Measurements from ENCODE around the gene DEFB108B.
A peak's percentile ranks its signal among the peaks of the same experiment; 100 is the strongest.
"Not testable (repeated sequence)": the region's sequence is repeated elsewhere in the genome, so short reads cannot be mapped to it uniquely, and the experiment has no call there.

DEFB108B gene

DNA sequence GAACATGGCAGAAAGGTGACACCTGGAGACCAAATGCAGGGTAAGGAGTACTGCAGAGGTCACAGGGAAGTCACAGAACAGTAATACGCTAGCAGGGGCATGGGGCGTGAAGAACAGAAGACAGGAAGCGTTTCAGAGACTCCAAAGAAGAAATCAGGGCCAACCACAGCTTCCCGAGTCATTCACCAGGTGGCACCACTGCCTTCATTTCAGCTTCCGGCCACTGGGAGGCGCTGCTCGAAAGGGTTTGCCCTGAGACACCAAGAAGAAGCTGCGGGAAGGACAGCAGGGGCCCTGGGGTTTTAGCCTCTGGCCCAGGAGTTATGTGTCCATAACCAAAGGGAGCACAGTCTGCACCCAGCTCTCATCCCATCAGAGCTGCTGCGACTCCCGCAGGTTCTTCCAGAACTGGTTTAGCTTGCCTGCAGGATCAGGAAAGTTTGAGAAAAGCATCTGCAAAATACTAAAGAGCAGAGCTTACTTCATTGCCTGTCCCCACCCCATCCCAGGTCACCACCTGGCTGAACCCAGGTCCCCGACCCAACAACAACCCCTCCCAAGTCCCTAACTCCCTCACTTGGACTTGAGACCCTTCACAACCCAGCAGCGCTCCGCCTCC is 32.6 kb upstream of the DEFB108B start:
- not testable (repeated sequence) for H3K9me3 ChIP-seq (ENCODE audit: control insufficient read depth, insufficient read depth, low read length); H3K36me3 ChIP-seq (ENCODE audit: insufficient read depth, low read length); H3K9ac ChIP-seq (ENCODE audit: low read depth, low read length); H3K4me1 ChIP-seq (ENCODE audit: insufficient read depth, low read length)

GRCh38 chr11:71801026-71801425 is 32.0 kb upstream of the DEFB108B start:
- not testable (repeated sequence) for H3K9ac ChIP-seq (ENCODE audit: low read depth, low read length); H3K36me3 ChIP-seq (ENCODE audit: insufficient read depth, low read length); H3K4me1 ChIP-seq (ENCODE audit: insufficient read depth, low read length); H3K9me3 ChIP-seq (ENCODE audit: control insufficient read depth, insufficient read depth, low read length)

GRCh38 chr11:71802874-71803273 is 30.1 kb upstream of the DEFB108B start:
- not testable (repeated sequence) for H3K36me3 ChIP-seq (ENCODE audit: insufficient read depth, low read length); H3K4me1 ChIP-seq (ENCODE audit: insufficient read depth, low read length); H3K9me3 ChIP-seq (ENCODE audit: control insufficient read depth, insufficient read depth, low read length); H3K9ac ChIP-seq (ENCODE audit: low read depth, low read length)

DNA sequence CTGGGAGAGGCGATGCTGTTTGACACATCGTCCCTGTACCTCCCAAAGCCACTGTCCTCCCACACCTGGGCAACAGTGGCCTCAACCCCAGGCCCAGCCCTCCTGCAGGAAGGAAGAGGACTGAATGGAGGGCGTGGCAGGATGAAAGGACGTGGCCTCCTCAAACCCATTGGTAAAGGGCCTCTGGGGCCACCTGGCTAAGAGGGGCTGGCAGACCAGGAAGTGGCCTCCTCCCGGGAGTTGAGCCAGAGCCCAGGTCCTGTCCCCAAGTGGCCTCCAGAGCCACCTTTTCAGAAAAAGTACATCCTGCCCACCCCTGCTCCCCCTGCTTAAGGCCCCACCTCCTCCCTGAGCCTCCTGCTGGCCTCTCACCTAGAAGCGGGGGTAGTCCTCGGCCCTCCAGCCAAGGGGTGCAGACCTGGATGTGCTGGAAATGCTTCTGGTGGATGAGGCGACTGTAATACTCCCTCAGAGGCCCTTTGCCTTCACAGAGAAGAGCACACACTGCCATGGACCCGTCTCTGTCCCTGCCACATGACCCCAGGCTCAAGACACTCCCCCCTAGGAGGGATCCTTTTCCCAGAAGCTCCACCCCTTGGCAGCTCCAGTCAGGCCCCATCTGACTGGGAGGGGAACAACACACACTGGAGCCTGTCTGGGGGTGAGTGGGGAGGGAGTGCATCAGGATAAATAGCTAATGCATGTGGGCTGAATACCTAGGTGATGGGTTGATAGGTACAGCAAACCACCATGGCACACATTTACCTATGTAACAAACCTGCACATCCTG is 28.6 kb upstream of the DEFB108B start:
- not testable (repeated sequence) for H3K9ac ChIP-seq (ENCODE audit: low read depth, low read length); H3K9me3 ChIP-seq (ENCODE audit: control insufficient read depth, insufficient read depth, low read length); H3K36me3 ChIP-seq (ENCODE audit: insufficient read depth, low read length); H3K4me1 ChIP-seq (ENCODE audit: insufficient read depth, low read length)

- not testable (repeated sequence) for H3K4me1 ChIP-seq (ENCODE audit: insufficient read depth, low read length); H3K36me3 ChIP-seq (ENCODE audit: insufficient read depth, low read length)
Measured at GRCh38 chr11:71812529-71812928, 20.5 kb upstream of the DEFB108B start.

DNA sequence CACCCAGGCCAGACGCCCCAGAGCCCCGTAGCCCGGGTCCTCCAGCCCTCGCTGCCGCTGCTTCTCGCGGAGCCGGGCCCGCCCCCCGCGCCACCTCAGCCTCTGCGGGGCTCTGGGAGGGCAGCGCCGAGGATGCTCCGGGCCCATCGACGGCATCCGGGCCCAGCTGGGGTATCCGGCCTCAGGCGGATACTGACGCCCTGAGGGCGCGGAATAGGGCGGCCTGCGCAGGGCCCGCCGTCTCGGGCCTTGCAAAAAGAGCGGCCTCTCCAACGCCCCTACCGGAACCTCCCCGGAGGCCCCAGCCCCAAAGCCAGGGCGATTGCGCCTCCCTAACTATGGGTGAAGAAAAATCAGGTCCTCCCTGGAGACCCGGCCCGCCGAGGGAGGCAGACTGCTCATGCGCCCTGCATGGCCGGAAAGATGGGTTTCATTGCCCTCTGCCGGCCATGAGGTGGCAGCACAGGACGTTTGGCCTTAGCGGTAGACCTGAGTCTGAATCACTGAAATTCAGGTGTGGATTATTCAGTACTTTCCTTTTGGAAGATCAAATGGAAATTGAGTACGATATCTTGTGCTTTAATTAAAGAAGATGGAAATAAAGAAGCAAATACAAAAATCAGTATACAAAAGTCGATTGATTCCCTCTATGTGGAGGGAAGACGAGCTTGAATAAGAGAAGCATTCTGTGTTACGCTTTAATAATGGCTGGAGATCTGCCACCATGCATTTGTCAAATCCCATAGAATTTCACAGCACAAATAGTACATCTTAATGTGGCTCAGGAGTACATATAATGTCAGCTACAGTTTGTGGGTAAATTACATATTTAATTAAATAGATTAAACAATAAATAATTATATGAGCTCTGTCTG is 19.3 kb upstream of the DEFB108B start:
- not testable (repeated sequence) for H3K9me3 ChIP-seq (ENCODE audit: control insufficient read depth, insufficient read depth, low read length); H3K36me3 ChIP-seq (ENCODE audit: insufficient read depth, low read length); H3K4me1 ChIP-seq (ENCODE audit: insufficient read depth, low read length)
- peak overlapping the region; percentile 44; the same call in 1 of the 2 replicates for H3K9ac ChIP-seq (ENCODE audit: low read depth, low read length)

More at GRCh38 chr11:71812529-71812928, 20.5 kb upstream of the DEFB108B start:
- not testable (repeated sequence) for H3K9ac ChIP-seq (ENCODE audit: low read depth, low read length); H3K9me3 ChIP-seq (ENCODE audit: control insufficient read depth, insufficient read depth, low read length)

DNA sequence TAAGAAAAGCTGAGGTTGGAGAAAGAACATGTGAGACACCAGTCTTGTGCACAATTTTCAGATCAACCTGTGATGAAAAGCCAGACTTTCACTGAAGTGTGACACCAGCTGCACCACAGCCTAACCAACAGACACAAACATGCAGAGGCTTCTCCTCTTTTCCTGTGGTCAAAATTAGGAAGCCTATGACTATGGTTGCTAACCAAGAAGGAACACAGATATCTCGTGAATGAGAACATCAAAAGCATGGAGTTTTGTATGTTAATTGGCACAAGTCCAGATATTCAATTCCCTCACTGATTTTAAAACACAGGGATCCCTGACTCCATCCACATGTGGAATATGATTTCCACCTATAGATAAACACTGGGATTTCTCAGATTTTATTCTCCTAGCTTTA is 11.5 kb upstream of the DEFB108B start:
- not testable (repeated sequence) for H3K36me3 ChIP-seq (ENCODE audit: insufficient read depth, low read length); H3K9me3 ChIP-seq (ENCODE audit: control insufficient read depth, insufficient read depth, low read length); H3K4me1 ChIP-seq (ENCODE audit: insufficient read depth, low read length); H3K9ac ChIP-seq (ENCODE audit: low read depth, low read length)

GRCh38 chr11:71829247-71829646 is 3.8 kb upstream of the DEFB108B start:
- not testable (repeated sequence) for H3K4me1 ChIP-seq (ENCODE audit: insufficient read depth, low read length); H3K9ac ChIP-seq (ENCODE audit: low read depth, low read length); H3K9me3 ChIP-seq (ENCODE audit: control insufficient read depth, insufficient read depth, low read length); H3K36me3 ChIP-seq (ENCODE audit: insufficient read depth, low read length)

DNA sequence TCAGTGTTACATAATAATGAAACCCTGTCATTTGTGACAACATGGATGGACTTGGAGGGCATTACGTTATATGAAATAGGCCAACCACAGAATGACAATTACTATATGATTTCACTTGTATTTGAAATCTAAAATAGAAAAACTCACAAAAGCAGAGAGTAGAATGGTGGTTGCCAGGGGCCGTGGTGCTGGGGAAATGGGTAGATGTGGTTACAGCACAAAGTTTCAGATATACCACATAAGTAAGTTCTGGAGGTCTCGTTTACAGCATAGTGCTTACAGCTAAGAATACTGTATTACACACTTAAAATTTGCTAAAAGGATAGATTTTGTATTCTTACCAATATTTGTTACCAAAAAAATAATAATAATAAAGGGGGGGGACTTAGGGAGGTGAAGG is 3.3 kb upstream of the DEFB108B start:
- H3K4me1 ChIP-seq (ENCODE audit: insufficient read depth, low read length): not testable (repeated sequence)

GRCh38 chr11:71842720-71843119 is 9.7 kb downstream of the DEFB108B start:
- not testable (repeated sequence) for H3K36me3 ChIP-seq (ENCODE audit: insufficient read depth, low read length); H3K9me3 ChIP-seq (ENCODE audit: control insufficient read depth, insufficient read depth, low read length); H3K4me1 ChIP-seq (ENCODE audit: insufficient read depth, low read length); H3K9ac ChIP-seq (ENCODE audit: low read depth, low read length)

More for the DNA sequence above, 3.3 kb upstream of the DEFB108B start:
- H3K9me3 ChIP-seq (ENCODE audit: control insufficient read depth, insufficient read depth, low read length); H3K36me3 ChIP-seq (ENCODE audit: insufficient read depth, low read length); H3K9ac ChIP-seq (ENCODE audit: low read depth, low read length): not testable (repeated sequence)

GRCh38 chr11:71843355-71843754 is 10.4 kb downstream of the DEFB108B start:
- H3K9me3 ChIP-seq (ENCODE audit: control insufficient read depth, insufficient read depth, low read length); H3K9ac ChIP-seq (ENCODE audit: low read depth, low read length); H3K4me1 ChIP-seq (ENCODE audit: insufficient read depth, low read length); H3K36me3 ChIP-seq (ENCODE audit: insufficient read depth, low read length): not testable (repeated sequence)

DNA sequence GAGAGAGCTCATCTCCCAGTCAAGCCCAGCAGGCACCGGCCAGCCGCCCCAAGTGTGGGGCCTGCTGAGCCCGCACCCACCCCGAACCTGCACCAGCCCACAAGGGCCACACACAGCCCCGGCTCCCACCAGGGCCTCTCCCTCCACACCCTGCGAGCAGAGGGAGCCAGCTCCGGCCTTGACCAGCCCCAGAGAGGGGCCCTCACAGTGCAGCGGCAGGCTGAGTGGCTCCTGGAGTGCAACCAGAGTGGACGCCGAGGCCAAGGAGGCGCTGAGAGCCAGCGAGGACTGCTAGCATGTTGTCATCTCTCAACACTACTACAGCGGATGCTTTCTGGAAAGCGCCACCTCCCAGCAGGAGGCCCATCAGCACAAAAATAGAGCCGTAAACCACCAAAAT is 10.9 kb downstream of the DEFB108B start:
- Histone ChIP-seq H3K9me3 (ENCODE audit: control insufficient read depth, insufficient read depth, low read length) (no peaks in the 10 kb centered on the region), H3K9ac (ENCODE audit: low read depth, low read length) (peak overlapping the region; percentile 38; the same call in 1 of the 2 replicates), H3K4me1 (ENCODE audit: insufficient read depth, low read length) (0 out of 2 replicates have a peak, but pooled peaks cover 3% of the 10 kb centered on the region), H3K36me3 (ENCODE audit: insufficient read depth, low read length) (no peaks in the 10 kb centered on the region)

- H3K36me3 ChIP-seq (ENCODE audit: insufficient read depth, low read length); H3K9me3 ChIP-seq (ENCODE audit: control insufficient read depth, insufficient read depth, low read length); H3K9ac ChIP-seq (ENCODE audit: low read depth, low read length); H3K4me1 ChIP-seq (ENCODE audit: insufficient read depth, low read length): not testable (repeated sequence)
Measured at GRCh38 chr11:71853895-71854294, 20.9 kb downstream of the DEFB108B start.

DNA sequence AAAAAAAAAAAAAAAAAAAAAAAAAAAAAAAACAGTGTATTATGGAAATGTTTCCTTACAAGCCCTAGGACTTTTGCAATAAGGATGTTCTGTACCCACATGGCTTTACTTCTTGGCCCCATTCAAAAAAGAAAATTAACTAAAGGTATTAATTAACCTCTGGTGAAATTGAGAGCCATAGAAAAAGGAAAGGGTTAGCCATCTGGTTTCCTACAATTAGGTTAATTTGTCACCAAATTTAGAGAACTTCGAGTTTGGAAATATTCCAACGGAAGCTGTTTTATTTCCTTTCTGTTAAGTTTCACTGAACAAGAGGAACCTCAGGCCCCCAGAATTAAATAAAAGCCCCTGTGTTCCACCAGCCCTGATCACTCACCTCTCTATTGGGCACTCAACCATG is 22.9 kb downstream of the DEFB108B start:
- H3K9me3 ChIP-seq (ENCODE audit: control insufficient read depth, insufficient read depth, low read length); H3K36me3 ChIP-seq (ENCODE audit: insufficient read depth, low read length); H3K9ac ChIP-seq (ENCODE audit: low read depth, low read length); H3K4me1 ChIP-seq (ENCODE audit: insufficient read depth, low read length): not testable (repeated sequence)

DNA sequence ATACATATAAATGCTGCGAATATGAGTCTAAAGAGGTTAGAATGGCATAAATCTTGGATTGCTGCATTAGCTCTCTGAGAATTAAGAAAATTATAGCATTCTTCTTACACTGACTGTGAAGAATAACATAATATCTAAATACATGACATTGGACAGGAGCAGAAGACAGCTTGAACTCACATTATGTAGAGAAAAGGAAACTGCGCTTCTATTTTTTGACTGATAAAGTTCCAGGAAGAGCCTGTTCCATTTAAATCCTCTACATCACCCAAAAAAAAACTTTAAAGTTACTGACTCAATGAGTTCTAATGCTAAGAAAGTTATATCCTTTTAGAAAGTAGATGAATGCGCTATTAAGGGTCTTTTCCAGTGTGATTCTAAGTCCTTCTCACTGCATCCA is 27.8 kb downstream of the DEFB108B start:
- H3K9me3 ChIP-seq (ENCODE audit: control insufficient read depth, insufficient read depth, low read length); H3K4me1 ChIP-seq (ENCODE audit: insufficient read depth, low read length); H3K9ac ChIP-seq (ENCODE audit: low read depth, low read length); H3K36me3 ChIP-seq (ENCODE audit: insufficient read depth, low read length): not testable (repeated sequence)

All from ES-I3 (cell line).